GM18520 (cell line): ENCODE measurements around the gene BCR.
"Not testable (repeated sequence)": the region's sequence is repeated elsewhere in the genome, so short reads cannot be mapped to it uniquely, and the experiment has no call there.

Experiments used
- ATAC-seq: cut with Tn5 transposase; IDR thresholded peaks from one replicate; pipeline ENCODE4 v1.9.1; 2021; ENCODE audit not compliant: unreplicated experiment

BCR gene

DNA sequence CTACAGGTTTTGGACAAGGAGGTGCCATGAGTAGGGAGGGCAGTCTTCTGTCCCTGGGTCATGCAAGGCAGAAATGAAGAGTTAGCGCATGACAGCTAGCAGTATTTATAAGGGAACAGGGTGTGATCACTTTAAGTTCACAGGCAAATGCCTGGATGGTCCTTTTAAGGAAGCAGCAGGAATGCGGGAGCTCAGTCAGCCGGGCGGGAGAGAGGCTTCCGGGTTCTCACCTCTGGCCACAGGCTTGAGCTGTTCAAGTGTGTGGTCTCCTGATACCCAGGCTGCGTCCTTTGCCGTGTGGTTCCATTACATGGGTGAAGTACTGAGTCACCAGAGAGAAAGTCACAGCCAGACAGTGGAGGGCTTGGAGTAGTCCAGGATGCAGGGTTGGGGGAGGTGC is 105.4 kb downstream of the BCR start:
- ATAC-seq: no peak

DNA sequence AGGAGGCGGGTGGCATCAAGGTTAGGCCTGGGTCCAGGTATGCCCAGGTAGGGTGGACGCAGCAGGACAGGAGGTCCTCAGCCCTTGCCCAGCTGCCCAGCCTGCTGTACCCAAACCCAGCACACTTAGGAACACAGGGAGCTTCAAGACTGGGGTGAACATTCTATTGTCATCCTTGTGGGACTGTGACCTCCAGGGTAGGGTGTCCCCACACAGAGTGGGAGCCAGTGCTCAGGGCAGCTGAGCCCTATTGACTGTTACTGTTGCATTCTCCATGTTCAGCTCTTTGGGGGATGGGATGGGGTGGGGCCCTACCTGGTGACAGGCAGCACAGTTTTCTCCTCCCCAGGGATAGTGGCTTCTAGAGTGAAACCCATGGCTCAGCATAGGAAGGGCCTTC is 106.0 kb downstream of the BCR start:
- no peak for ATAC-seq

DNA sequence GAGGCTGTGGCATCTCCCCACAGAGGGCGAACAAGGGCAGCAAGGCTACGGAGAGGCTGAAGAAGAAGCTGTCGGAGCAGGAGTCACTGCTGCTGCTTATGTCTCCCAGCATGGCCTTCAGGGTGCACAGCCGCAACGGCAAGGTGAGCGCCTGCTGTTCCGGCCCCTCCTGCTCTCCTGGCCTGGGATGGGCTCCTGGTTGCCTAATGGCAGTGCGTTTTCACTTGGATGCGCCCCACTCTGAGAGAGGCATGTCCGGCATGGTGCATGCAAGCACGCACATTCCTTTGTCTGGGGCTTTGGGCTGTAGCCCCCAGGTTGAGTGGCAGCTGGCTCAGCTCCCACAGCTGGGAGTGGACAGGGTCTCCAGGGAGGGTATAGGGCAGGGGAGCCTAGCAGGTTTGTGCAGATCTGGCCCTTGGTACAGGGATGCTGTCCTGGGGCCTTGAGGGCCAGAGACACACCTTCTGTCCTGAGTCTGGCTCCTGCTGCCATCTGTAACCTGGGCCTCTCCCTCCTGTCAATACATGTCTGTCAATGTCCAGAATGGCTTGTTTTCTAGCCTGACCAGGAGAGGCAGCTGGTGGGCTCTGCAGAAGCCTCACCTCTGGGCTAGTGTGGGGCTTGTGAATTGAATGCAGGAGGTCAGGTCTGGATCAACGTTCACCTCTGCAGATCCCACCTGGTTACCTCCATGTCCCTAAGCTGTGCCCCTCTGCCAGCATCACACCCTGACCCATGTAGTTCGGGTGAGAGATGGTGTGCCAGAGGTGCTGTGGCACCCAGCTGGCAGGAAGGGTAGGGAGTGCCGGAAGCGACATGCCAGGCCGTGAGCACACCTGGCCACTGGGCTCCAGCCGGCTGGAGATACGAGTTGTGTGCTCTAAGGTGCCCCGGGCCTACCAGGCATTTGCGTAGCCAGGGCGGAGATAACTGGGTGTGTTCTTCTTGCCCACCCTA is 107.1 kb downstream of the BCR start:
- ATAC-seq: no peak

GRCh38 chr22:23288301-23289129 is 108.2 kb downstream of the BCR start:
- no peak for ATAC-seq

DNA sequence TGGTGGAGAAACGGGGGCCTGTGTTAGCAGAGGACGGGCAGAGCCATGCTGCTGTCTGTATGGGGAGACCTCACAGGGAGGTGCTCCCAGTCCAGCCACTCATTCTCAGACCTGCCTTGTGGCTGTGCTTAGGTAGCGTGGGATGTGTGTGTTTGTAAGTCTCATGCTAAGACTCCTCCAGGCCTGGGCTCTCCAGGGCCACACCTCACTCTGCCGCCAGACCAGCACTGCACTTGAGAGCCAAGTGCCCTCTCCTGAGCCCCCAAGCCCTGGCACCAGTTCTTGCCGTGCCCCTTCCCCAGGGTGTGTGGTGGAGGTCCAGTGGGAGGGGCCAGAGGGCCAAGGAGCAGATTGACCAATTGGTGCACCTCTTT is 108.8 kb downstream of the BCR start:
- ATAC-seq: no peak

DNA sequence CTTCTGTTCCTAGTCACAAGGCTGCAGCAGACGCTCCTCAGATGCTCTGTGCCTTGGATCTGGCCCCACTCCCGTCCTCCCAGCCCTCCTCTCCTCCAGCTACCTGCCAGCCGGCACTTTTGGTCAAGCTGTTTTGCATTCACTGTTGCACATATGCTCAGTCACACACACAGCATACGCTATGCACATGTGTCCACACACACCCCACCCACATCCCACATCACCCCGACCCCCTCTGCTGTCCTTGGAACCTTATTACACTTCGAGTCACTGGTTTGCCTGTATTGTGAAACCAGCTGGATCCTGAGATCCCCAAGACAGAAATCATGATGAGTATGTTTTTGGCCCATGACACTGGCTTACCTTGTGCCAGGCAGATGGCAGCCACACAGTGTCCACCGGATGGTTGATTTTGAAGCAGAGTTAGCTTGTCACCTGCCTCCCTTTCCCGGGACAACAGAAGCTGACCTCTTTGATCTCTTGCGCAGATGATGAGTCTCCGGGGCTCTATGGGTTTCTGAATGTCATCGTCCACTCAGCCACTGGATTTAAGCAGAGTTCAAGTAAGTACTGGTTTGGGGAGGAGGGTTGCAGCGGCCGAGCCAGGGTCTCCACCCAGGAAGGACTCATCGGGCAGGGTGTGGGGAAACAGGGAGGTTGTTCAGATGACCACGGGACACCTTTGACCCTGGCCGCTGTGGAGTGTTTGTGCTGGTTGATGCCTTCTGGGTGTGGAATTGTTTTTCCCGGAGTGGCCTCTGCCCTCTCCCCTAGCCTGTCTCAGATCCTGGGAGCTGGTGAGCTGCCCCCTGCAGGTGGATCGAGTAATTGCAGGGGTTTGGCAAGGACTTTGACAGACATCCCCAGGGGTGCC is 109.8 kb downstream of the BCR start:
- ATAC-seq: no peak

- ATAC-seq: no peak
Measured at GRCh38 chr22:23291806-23292452, 111.6 kb downstream of the BCR start.

DNA sequence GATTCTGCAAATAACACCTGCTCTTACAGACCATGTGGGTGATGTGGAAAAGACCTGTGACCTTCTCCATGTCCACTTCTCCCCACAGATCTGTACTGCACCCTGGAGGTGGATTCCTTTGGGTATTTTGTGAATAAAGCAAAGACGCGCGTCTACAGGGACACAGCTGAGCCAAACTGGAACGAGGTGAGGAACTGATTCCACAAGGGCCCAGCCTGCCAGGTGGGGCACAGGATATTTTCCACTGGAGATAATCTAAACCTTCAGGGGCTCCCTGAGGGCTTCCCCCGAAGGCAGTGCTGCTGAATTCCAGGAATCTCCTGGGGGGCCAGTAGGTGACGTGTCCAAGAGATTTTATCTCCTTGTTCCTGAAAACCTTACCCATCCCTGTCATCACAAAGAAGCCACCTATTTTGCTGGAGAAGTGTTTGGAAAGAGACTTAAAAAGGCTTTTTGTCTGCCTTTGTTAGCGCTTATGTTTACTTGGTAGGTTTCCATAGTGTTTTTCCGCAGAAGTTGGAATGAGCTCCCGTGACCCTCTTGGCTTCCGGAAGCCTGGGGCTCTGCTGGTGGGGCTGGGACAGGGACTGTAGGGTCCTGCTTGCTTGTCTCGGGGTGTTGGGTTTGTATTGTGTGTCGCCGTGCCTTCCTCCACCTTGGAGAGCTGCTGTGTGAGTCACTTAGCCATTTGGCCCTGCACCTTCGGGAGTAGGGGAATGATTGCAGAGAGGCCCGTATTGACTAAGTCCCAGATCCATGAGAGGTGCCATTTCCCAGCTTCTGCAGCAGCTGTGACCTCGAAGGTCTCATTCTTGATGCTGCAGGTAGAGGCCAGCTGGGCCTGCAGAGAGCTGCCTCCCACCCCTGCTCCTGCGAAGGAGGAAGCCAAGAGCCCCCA is 112.4 kb downstream of the BCR start:
- no peak for ATAC-seq

DNA sequence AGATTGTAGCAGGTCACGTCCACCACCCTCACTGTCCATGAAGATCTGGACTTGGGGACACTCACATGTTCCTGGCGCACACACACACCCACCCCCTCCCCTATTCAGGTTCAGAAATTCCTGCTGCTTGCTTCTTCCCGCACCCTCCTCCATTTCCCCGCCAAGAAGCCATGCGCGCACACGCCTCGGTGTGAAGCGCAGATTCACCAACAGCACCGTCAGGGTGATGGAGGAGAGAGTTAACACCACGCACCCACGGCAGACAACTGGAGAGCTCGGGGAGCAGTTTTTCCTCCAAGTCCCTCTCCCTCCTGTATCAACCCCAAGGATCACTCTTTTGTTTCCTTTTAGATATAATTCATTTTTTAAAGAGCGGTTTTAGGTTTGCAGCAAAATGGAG is 113.4 kb downstream of the BCR start:
- ATAC-seq: no peak

GRCh38 chr22:23294221-23294620 is 113.9 kb downstream of the BCR start:
- ATAC-seq: no peak

- no peak for ATAC-seq
Measured at GRCh38 chr22:23300476-23300875, 120.2 kb downstream of the BCR start.

DNA sequence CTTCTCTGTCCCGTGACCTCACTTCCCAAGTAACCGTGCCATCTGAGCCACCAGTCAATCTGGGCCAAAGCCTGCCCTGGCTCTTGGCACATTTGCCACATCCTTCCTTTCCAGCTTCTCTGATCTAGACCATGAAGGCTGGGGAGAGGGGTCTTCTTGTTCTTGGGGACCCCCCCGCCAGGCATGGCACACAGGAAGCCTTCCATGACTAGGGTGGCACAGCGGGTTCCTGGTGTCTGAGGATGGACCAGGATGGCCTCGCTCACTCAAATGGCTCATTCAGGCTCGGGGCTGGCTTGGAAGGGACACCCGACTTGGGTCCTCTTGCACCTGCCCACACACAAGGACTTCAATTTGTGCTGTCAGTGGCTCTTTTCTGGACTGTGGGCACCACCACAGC is 121.3 kb downstream of the BCR start:
- ATAC-seq: no peak

GRCh38 chr22:23302171-23303002 is 122.1 kb downstream of the BCR start:
- no peak for ATAC-seq

- ATAC-seq: no peak
Measured at GRCh38 chr22:23305321-23305910, 125.1 kb downstream of the BCR start.

DNA sequence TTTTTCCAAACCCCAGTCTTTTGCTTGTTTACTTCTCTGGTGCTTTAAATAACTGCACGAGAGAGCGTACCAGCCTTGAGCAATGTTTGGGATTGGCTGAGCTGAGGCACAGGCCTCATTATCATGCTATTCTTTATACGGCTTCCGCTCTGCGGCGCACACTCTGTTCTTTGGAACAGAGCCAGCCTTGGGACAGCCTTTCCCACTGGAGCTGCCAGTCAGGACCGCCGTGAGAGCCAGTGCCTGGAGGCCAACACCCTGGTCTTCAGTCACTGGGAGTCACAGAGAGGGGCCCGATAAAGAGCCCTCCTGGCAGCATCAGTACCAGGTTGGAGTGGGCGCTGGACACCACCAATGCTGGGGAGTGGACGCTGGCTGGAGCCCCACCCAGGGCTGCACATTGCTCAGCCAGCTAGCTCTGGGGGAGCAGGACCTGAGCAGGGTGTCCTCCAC is 125.6 kb downstream of the BCR start:
- no peak for ATAC-seq

DNA sequence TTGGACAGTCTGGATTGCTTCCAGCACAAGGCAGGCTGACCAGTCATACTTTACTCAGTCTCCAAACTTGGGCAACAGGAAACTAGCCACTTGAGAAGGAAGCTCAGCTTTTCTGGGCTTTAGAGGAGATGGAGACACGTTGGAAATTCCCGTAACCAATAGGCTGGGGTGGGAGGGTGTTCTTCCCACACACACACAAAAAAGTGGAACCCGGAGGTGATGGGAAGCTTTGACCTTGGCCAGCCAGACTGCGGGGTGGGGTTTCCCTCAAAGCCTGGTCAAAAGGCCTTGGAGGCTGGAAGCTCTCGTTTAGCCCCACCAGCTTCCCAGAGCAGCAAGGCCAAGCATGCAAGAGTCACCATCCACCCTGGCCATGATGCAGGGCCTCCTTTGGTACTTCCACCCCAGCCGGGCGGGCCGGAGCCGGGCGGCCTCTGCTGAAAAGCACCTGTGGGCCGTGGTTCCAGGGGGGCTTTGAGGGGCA is 126.2 kb downstream of the BCR start:
- no peak for ATAC-seq

GRCh38 chr22:23306926-23307325 is 126.6 kb downstream of the BCR start:
- no peak for ATAC-seq

DNA sequence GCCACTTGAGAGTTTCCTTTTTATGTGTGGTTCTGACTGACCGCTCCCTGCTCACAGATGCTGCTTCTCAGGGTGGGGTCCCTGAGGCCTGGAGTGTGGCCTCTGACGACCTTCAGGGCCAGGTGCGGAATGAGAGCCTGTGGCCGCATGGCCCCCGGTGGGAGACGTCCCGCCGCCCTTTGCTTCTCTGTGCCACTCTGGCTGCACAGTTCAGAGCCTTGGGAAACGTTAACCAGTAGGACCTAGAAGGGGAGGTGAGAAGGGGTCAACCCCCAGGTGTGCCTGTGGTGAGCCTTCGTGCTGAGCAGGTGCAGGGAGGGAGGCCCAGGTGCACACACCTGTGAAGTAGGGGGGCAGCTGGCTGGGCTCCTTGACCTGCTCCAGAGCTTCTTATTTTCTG is 127.2 kb downstream of the BCR start:
- not testable (repeated sequence) for ATAC-seq
